CD8-positive, alpha-beta memory T cell (primary cell): ENCODE results near the gene FBXW8. TPM values are rescaled to one million over a fixed set of nuclear protein-coding genes. Genes with fewer than 3 reads are reported as not detected.

Experiments used
- CTCF ChIA-PET: fragments of 350-600 bp; sonication (Branson Sonifier 250); formaldehyde crosslinking; loops from one replicate; lab custom pipeline; 2021; ENCODE audit warnings: antibody characterized with exemption; lab: Charles Lee
- POLR2A ChIA-PET: fragments of 350-600 bp; sonication (Branson Sonifier 250); formaldehyde crosslinking; loops from one replicate; lab custom pipeline; 2021; ENCODE audit warnings: antibody characterized with exemption; lab: Charles Lee
- DNase-seq, 5 donors: peaks; one replicate each; pipeline versions ENCODE4 v3.0.0 to v3.0.0-alpha.2; 2020 to 2022; ENCODE audit warnings: mixed read lengths in 1 of 5
- H3K27ac ChIP-seq: one replicate; pipeline ENCODE4 v1.7.0; 2013; ENCODE audit warnings: low read depth, mild to moderate bottlenecking, low read length, moderate library complexity
- H3K27me3 ChIP-seq: 2 replicates; pipeline ENCODE4 v1.7.0; 2013; ENCODE audit warnings: low read length, mild to moderate bottlenecking; ENCODE audit not compliant: insufficient read depth, poor library complexity, severe bottlenecking
- H3K36me3 ChIP-seq: 2 replicates; pipeline ENCODE4 v1.7.0; 2013; ENCODE audit warnings: mild to moderate bottlenecking, low read length, moderate library complexity; ENCODE audit not compliant: insufficient read depth
- H3K4me1 ChIP-seq: 2 replicates; pipeline ENCODE4 v1.7.0; 2013; ENCODE audit warnings: mild to moderate bottlenecking, low read length, moderate library complexity; ENCODE audit not compliant: insufficient read depth
- H3K4me3 ChIP-seq: 2 replicates; pipeline ENCODE4 v1.7.0; 2013; ENCODE audit warnings: mild to moderate bottlenecking, low read length
- H3K9me3 ChIP-seq: 2 replicates; pipeline ENCODE4 v1.7.0; 2013; ENCODE audit warnings: mild to moderate bottlenecking, low read length
- H3K27ac Mint-ChIP-seq, 8 donors: one replicate each; pipeline ENCODE4 v1.8.0; 2020 to 2021; ENCODE audit warnings: mixed read lengths in 8 of 8, mild to moderate bottlenecking in 6 of 8, inconsistent platforms in 3 of 8, moderate library complexity in 3 of 8
- H3K27me3 Mint-ChIP-seq, 2 donors: one replicate each; pipeline ENCODE4 v1.8.0; 2020 to 2021; ENCODE audit warnings: mixed read lengths in 2 of 2, mild to moderate bottlenecking in 1 of 2, moderate library complexity in 1 of 2
- H3K36me3 Mint-ChIP-seq, 3 donors: one replicate each; pipeline ENCODE4 v1.8.0; 2020 to 2021; ENCODE audit warnings: mixed read lengths in 3 of 3, inconsistent platforms in 1 of 3, mild to moderate bottlenecking in 1 of 3
- H3K4me1 Mint-ChIP-seq, 3 donors: one replicate each; pipeline ENCODE4 v1.8.0; 2020 to 2021; ENCODE audit warnings: mixed read lengths in 3 of 3, inconsistent platforms in 1 of 3, mild to moderate bottlenecking in 1 of 3
- H3K4me3 Mint-ChIP-seq, 7 donors: one replicate each; pipeline ENCODE4 v1.8.0; 2020 to 2021; ENCODE audit warnings: mixed read lengths in 7 of 7, mild to moderate bottlenecking in 6 of 7, moderate library complexity in 4 of 7, inconsistent platforms in 2 of 7
- H3K9me3 Mint-ChIP-seq, 5 donors: one replicate each; pipeline ENCODE4 v1.8.0; 2020 to 2022; ENCODE audit warnings: mixed read lengths in 5 of 5, mild to moderate bottlenecking in 3 of 5, moderate library complexity in 2 of 5, inconsistent platforms in 1 of 5
- polyA plus RNA-seq: library from polyadenylated mRNA; unstranded; fragments of 300-500 nt; fragmentation: Illumina TruSeq; gene quantifications from one replicate; pipeline ENCODE4 v1.2.3, GENCODE V29; 2021
- total RNA-seq, 2 experiments: library from RNA; stranded (reverse); gene quantifications; one replicate each; pipeline ENCODE4 v1.2.3, GENCODE V29; 2021

FBXW8 gene
- total and polyA plus RNA-seq, 3 experiments from 2014 or later = 6.8 to 10.2 (median 9.3) TPM

DNA sequence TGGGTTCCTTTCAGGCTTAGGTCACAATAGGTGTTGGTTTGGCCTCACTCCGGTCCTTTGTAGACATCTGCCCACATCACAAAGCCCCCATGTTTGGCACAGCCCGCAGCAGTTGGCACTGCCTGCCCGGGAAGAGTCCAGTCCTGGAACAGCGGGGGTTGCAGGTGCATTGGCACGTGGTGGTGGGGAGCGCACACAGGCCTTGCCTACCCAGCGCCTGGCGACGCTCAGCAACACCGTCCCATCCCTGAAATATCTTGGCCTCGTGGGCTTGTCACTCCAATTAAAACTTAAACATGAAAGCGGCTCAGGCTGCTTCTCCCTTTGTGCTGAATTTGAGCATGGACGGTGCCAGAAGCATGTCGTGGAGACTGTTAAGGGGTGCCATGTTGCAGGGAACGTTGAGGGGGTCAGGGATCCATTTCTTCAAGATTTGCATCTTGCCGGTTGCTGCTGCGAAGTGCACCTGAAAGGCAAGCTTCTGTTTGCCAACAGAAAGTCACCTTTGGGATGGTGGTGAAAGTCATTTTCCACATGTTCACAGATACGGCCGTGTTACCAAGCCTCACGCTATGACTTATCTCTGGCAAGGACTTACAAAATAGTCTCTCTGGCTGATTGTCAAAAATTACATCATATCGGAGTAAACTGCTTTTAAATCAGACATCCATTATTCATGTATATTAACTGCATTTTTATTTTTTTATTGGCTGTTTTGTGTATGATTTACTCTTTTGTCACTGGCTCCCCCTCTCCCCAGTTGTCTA is 91.5 kb downstream of the FBXW8 start:
- H3K27ac ChIP-seq = no peak overlapping the region
- CTCF ChIA-PET = interaction anchor here (1.5 kb wide), 1 partner anchor 11 kb away, joined by 3 read pairs; no protein-coding TSS in a partner anchor
- Mint-ChIP-seq H3K9me3 (no peaks in the 10 kb centered on the region), H3K27me3 (no peaks in the 10 kb centered on the region), H3K36me3 (peaks cover 0 to 54% (median 32%) of the 10 kb centered on the region in 3 donors), H3K27ac (peak overlapping the region in 1 of 8 donors; percentile 26), H3K4me3 (no peak overlapping the region), H3K4me1 (no peaks in the 10 kb centered on the region)
- H3K27me3 ChIP-seq = no peaks in the 10 kb centered on the region
- no peak overlapping the region for H3K4me3 ChIP-seq
- no peaks in the 10 kb centered on the region for H3K4me1 ChIP-seq
- POLR2A ChIA-PET = no interaction called here
- no peaks in the 10 kb centered on the region for H3K36me3 ChIP-seq
- no peaks in the 10 kb centered on the region for H3K9me3 ChIP-seq
- DNase-seq = no peak

DNA sequence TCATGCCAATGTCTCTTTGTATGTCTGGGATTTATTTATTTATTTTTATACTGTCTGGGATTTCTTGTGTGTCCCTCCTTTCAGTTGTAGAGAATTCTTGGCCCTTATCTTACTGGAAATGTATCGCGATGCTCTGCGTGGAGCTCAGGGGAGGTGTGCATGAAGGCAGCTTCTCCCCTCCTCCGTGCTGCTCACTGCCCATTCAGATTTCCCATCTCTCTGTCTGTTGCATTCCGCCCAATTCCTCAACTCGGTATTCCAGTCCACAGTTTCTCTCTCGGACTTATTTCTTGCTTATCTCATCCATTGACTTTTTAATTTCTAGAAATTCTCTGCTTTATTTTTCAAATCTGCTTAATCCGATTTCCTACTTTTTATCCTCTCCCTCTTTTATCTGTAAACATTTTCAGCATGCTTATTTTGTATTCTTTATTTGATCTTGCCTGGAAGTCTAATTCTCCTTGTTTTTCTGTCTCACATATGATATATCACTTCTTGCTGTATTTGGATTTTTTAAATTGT is 93.2 kb downstream of the FBXW8 start:
- H3K27ac ChIP-seq = no peak overlapping the region
- H3K4me3 ChIP-seq = no peak overlapping the region
- Mint-ChIP-seq H3K27me3 (no peaks in the 10 kb centered on the region), H3K4me3 (no peak overlapping the region), H3K36me3 (peaks cover 0 to 56% (median 32%) of the 10 kb centered on the region in 3 donors), H3K4me1 (no peaks in the 10 kb centered on the region), H3K9me3 (no peaks in the 10 kb centered on the region), H3K27ac (peak overlapping the region in 1 of 8 donors; percentile 2)
- POLR2A ChIA-PET = no interaction called here
- H3K27me3 ChIP-seq = no peaks in the 10 kb centered on the region
- CTCF ChIA-PET = interaction anchor here (0.9 kb wide), 1 partner anchor 14 kb away, joined by 3 read pairs; no protein-coding TSS in a partner anchor
- no peaks in the 10 kb centered on the region for H3K36me3 ChIP-seq
- H3K9me3 ChIP-seq = no peaks in the 10 kb centered on the region
- no peaks in the 10 kb centered on the region for H3K4me1 ChIP-seq
- no peak for DNase-seq

DNA sequence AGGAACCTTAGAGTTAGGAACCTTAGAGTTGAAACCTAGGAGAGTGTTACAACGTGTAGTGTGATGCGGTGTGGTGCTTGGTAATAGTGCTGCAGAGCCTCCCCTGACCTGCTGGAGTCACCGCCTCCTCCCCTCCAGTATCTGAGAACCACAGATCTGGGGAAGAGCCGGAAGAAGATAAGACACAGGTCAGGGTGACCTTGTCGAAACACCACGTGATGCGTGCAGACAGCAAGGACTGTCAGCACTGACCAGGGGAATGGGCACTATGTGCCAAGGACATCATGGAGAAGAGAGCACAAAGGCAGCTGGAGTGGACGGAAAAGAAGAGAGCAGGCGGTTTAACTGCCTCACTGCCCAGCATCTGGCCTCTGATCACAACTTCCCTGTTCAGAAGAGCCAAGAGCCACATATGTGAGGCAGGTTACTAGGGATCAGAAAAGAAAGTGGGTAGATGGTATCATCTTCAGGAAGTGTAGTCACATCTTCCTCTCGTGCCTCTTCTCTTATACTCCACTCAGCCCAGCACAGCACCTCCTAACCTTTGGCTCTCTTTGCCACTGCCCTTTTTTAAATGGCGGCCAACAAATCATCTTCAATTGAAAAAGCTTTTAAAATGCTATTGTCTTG is 94.8 kb downstream of the FBXW8 start:
- Histone ChIP-seq H3K4me1 (no peaks in the 10 kb centered on the region), H3K27ac (no peak overlapping the region), H3K4me3 (no peak overlapping the region), H3K27me3 (no peaks in the 10 kb centered on the region), H3K36me3 (no peaks in the 10 kb centered on the region), H3K9me3 (no peaks in the 10 kb centered on the region)
- H3K4me1 Mint-ChIP-seq = no peaks in the 10 kb centered on the region
- H3K36me3 Mint-ChIP-seq = peaks cover 3 to 64% (median 41%) of the 10 kb centered on the region in 3 donors
- POLR2A ChIA-PET = no interaction called here
- peak overlapping the region in 3 of 8 donors; percentile 3 to 81 (median 70) for H3K27ac Mint-ChIP-seq
- no peaks in the 10 kb centered on the region for H3K27me3 Mint-ChIP-seq
- no peak for DNase-seq
- no peaks in the 10 kb centered on the region for H3K9me3 Mint-ChIP-seq
- CTCF ChIA-PET = no interaction called here
- H3K4me3 Mint-ChIP-seq = no peak overlapping the region

DNA sequence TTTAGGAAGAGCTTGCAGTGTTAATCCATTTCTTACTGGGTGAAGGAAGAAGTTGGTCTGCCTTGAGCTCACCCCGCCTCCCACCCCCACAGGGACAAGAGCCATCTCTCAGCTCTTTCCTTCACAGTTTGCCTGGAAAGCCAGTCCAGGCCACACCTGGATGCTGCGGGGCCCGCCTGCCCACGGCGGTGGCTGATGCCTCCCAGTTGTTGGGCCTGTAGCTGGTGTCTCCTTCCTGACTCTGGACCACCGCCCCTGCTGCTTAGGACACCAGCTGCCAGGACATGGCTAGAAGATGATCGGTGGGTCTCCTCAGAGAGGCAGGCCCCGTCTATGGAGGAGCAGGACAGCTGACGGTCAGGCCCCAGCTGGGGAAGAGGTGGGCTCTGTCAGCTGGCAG is 95.6 kb downstream of the FBXW8 start:
- H3K9me3 ChIP-seq = no peaks in the 10 kb centered on the region
- CTCF ChIA-PET = no interaction called here
- no peak for DNase-seq
- no peak overlapping the region for H3K4me3 ChIP-seq
- peaks cover 3 to 65% (median 41%) of the 10 kb centered on the region in 3 donors for H3K36me3 Mint-ChIP-seq
- no peaks in the 10 kb centered on the region for H3K4me1 ChIP-seq
- no peak overlapping the region for H3K27ac Mint-ChIP-seq
- POLR2A ChIA-PET = no interaction called here
- no peaks in the 10 kb centered on the region for H3K27me3 ChIP-seq
- no peak overlapping the region for H3K27ac ChIP-seq
- no peaks in the 10 kb centered on the region for H3K9me3 Mint-ChIP-seq
- H3K4me3 Mint-ChIP-seq = no peak overlapping the region
- no peaks in the 10 kb centered on the region for H3K27me3 Mint-ChIP-seq
- no peaks in the 10 kb centered on the region for H3K4me1 Mint-ChIP-seq
- no peaks in the 10 kb centered on the region for H3K36me3 ChIP-seq

DNA sequence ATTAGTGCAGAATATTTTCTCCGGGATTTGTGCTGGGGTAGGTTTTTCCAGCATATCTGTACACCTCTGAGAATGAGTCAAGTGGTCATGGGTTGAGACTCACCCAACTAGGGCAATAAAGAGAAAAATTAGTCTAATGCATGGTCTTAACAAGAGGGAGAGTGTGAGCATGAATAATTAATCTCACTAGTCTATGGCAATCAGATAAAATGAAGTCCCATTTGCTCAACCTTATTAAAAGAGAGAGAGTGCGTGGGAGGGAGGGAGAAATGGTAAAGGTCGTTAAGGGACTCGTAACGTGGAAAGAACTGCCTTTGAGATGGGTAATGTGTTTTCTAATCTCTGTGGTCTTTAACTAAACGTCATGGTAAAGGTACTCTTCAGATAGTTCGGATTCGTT is 96.8 kb downstream of the FBXW8 start:
- peak overlapping the region in 1 of 8 donors; percentile 59 for H3K27ac Mint-ChIP-seq
- Histone ChIP-seq H3K36me3 (no peaks in the 10 kb centered on the region), H3K27me3 (no peaks in the 10 kb centered on the region), H3K4me1 (no peaks in the 10 kb centered on the region), H3K27ac (no peak overlapping the region), H3K9me3 (no peaks in the 10 kb centered on the region), H3K4me3 (no peak overlapping the region)
- ChIA-PET POLR2A (no interaction called here), CTCF (no interaction called here)
- no peaks in the 10 kb centered on the region for H3K4me1 Mint-ChIP-seq
- H3K4me3 Mint-ChIP-seq = no peak overlapping the region
- no peaks in the 10 kb centered on the region for H3K9me3 Mint-ChIP-seq
- no peaks in the 10 kb centered on the region for H3K27me3 Mint-ChIP-seq
- H3K36me3 Mint-ChIP-seq = peaks cover 13 to 68% (median 43%) of the 10 kb centered on the region in 3 donors
- no peak for DNase-seq

DNA sequence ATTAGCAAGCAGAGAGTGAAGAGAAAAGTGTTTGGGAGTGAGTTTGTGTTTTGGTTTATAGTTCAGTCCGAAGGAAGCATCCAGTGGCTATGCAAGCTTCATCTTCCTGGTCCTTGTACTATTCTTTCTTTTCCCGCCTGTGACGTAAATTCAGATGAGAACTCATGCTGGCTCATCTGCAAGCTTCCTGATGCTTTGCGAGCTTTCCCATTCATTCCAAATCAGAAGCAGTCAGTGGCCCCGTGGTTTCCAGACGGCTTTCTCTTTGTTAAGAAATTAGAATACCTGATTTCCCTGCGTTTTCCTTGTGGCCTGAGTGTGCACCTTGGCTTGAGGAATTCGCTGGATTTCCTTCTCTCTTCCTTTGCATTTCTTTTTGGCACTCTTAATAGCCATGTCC is 99.0 kb downstream of the FBXW8 start:
- peak overlapping the region in 1 of 8 donors; percentile 68 for H3K27ac Mint-ChIP-seq
- peaks cover 34 to 70% (median 41%) of the 10 kb centered on the region in 3 donors for H3K36me3 Mint-ChIP-seq
- no peaks in the 10 kb centered on the region for H3K27me3 Mint-ChIP-seq
- no peaks in the 10 kb centered on the region for H3K4me1 ChIP-seq
- H3K9me3 Mint-ChIP-seq = peaks cover 3 to 15% (median 6%) of the 10 kb centered on the region in 5 donors
- no peaks in the 10 kb centered on the region for H3K27me3 ChIP-seq
- H3K4me3 ChIP-seq = no peak overlapping the region
- ChIA-PET CTCF (no interaction called here), POLR2A (no interaction called here)
- H3K4me3 Mint-ChIP-seq = no peak overlapping the region
- H3K27ac ChIP-seq = no peak overlapping the region
- no peak for DNase-seq
- no peaks in the 10 kb centered on the region for H3K36me3 ChIP-seq
- H3K9me3 ChIP-seq = no peaks in the 10 kb centered on the region
- no peaks in the 10 kb centered on the region for H3K4me1 Mint-ChIP-seq

DNA sequence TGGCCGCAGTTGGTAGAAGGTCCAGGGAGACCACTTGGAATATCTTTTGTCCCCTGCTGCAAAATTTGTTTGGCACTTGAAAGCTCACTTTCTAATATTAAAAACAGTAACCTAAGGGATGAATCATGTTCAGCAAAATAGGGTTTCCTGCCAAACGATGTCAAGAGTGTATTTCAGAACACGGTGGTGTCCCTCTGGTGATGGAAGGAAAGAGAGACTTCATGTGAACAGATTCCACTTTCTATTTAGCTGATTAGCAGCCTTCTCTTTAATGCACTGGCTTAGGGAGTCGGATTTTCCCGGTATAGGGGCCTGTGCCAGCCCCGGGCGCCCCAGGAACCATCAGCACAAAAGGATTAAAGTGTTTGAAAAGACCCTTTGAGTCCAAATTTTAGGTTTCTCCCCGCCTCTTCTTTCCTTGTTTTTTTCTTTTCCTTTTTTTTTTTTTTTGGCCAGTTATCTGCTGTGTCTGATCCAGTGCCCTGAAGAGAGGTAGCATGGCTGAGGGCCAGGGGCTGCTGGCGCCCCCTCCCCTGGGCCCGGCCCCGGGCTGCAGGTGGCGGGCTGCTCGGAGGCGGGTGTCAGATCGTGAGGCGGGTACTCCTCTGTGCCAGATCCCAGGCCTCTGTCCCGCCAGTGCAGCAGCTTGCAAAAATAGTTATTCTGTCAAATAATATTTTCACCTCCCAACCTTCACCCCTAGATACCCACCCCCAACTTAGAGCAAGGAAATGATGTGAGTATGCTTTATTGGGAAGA is 100.1 kb downstream of the FBXW8 start:
- CTCF ChIA-PET = interaction anchor here (1.6 kb wide), 1 partner anchor 109 kb away, joined by 5 read pairs; no protein-coding TSS in a partner anchor
- Histone ChIP-seq H3K27me3 (no peaks in the 10 kb centered on the region), H3K4me3 (no peak overlapping the region), H3K9me3 (no peaks in the 10 kb centered on the region), H3K4me1 (no peaks in the 10 kb centered on the region), H3K36me3 (no peaks in the 10 kb centered on the region), H3K27ac (no peak overlapping the region)
- H3K36me3 Mint-ChIP-seq = peaks cover 39 to 70% (median 45%) of the 10 kb centered on the region in 3 donors
- H3K9me3 Mint-ChIP-seq = peaks cover 6 to 17% (median 11%) of the 10 kb centered on the region in 5 donors
- peak overlapping the region in 1 of 8 donors; percentile 32 for H3K27ac Mint-ChIP-seq
- POLR2A ChIA-PET = no interaction called here
- H3K4me1 Mint-ChIP-seq = no peaks in the 10 kb centered on the region
- DNase-seq = no peak
- H3K27me3 Mint-ChIP-seq = no peaks in the 10 kb centered on the region
- H3K4me3 Mint-ChIP-seq = no peak overlapping the region
